DND-41 (cell line): ENCODE data around the gene LDLRAP1.

Experiments used
- EZH2 ChIP-seq: IDR thresholded peaks from 3 replicates; pipeline ENCODE4 v1.6.1; 2012; ENCODE audit warnings: borderline replicate concordance, low read depth, mild to moderate bottlenecking, moderate library complexity, low read length, inconsistent platforms; ENCODE audit not compliant: severe bottlenecking
- TF ChIP-seq, protein P1 (sequence below): IDR thresholded peaks from 2 replicates; pipeline ENCODE4 v1.5.1; 2012; ENCODE audit warnings: borderline replicate concordance, low read length, moderate library complexity, mild to moderate bottlenecking; ENCODE audit not compliant: poor library complexity, severe bottlenecking; ENCODE audit errors: extremely low read depth

DNA sequence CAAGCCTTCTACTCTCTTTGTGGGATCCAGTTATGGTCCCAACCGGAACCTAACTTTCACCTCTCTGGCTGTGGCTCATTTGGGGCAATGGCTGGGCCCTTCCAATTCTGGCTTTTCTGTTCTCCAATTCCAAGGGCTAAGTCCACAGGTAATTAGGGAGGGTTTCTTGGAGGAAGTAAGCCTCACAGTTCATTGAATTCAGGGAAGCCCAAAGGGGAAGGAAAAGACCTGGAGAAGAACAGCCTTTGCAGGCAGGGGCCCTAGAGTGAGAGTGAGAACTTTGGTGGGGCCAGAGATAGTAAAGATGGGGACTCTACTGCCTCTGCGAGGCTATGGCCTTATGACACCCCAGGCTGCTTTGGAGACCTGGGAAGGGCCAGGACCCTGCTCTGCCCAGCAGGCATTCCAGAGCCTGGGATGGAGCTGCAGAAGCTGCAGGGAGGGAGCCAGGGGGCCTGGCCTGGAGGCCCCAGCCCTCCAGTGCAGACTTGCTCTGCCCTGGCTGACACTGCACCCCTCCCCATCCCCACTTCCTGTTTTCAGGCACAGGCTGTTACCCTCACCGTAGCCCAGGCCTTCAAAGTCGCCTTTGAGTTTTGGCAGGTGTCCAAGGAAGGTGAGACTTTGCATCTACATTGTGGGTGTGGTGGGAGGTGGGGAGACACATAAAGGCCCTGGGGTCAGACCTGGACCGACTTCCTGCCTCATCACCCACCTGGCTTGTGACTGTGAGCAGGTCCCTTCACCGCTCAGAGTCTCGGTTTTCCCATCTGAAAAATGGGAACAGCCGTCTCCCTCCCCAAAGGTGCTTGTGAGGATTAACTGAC, 18.9 kb downstream of the LDLRAP1 start:
- TF ChIP-seq, protein P1, sequence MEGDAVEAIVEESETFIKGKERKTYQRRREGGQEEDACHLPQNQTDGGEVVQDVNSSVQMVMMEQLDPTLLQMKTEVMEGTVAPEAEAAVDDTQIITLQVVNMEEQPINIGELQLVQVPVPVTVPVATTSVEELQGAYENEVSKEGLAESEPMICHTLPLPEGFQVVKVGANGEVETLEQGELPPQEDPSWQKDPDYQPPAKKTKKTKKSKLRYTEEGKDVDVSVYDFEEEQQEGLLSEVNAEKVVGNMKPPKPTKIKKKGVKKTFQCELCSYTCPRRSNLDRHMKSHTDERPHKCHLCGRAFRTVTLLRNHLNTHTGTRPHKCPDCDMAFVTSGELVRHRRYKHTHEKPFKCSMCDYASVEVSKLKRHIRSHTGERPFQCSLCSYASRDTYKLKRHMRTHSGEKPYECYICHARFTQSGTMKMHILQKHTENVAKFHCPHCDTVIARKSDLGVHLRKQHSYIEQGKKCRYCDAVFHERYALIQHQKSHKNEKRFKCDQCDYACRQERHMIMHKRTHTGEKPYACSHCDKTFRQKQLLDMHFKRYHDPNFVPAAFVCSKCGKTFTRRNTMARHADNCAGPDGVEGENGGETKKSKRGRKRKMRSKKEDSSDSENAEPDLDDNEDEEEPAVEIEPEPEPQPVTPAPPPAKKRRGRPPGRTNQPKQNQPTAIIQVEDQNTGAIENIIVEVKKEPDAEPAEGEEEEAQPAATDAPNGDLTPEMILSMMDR = no peak
- TF ChIP-seq EZH2 = no peak
